HUES64 (cell line): ENCODE measurements around the gene ARHGAP26.

Experiments
- H3K27ac ChIP-seq: 2 replicates; pipeline ENCODE4 v1.7.0; 2013; ENCODE audit warnings: low read depth, low read length, inconsistent platforms
- H3K27me3 ChIP-seq: 2 replicates; pipeline ENCODE4 v1.6.1; 2013; ENCODE audit warnings: mild to moderate bottlenecking, low read length; ENCODE audit not compliant: insufficient read depth
- H3K36me3 ChIP-seq: 2 replicates; pipeline ENCODE4 v1.6.1; 2013; ENCODE audit warnings: mild to moderate bottlenecking, low read length; ENCODE audit not compliant: insufficient read depth
- H3K4me1 ChIP-seq: 2 replicates; pipeline ENCODE4 v1.6.1; 2013; ENCODE audit warnings: mild to moderate bottlenecking, low read length, moderate library complexity; ENCODE audit not compliant: insufficient read depth
- H3K4me3 ChIP-seq: 2 replicates; pipeline ENCODE4 v1.5.1; 2013; ENCODE audit warnings: mild to moderate bottlenecking, low read length, moderate library complexity
- H3K9ac ChIP-seq: 2 replicates; pipeline ENCODE4 v1.6.1; 2013; ENCODE audit warnings: mild to moderate bottlenecking, low read depth, low read length
- H3K9me3 ChIP-seq: 2 replicates; pipeline ENCODE4 v1.6.1; 2013; ENCODE audit warnings: low read depth, low read length; ENCODE audit not compliant: insufficient read depth
- WGBS: fragments of 150-250, 120-280 bp; methylation state at CpG from one replicate; pipeline ENCODE4 v1.1.7; 2013; ENCODE audit warnings: missing lambda C conversion rate; 5-methylcytosine and 5-hydroxymethylcytosine counted together

ARHGAP26 gene

GRCh38 chr5:142845402-142845921 is 75.3 kb downstream of the ARHGAP26 start:
- Histone ChIP-seq H3K9ac (no peak overlapping the region), H3K36me3 (no peaks in the 10 kb centered on the region), H3K27ac (no peak overlapping the region), H3K4me1 (peaks cover 23% of the 10 kb centered on the region), H3K27me3 (no peaks in the 10 kb centered on the region), H3K4me3 (no peak overlapping the region), H3K9me3 (no peaks in the 10 kb centered on the region)
- WGBS: 68% methylated on average over 4 of the region's 4 CpGs

DNA sequence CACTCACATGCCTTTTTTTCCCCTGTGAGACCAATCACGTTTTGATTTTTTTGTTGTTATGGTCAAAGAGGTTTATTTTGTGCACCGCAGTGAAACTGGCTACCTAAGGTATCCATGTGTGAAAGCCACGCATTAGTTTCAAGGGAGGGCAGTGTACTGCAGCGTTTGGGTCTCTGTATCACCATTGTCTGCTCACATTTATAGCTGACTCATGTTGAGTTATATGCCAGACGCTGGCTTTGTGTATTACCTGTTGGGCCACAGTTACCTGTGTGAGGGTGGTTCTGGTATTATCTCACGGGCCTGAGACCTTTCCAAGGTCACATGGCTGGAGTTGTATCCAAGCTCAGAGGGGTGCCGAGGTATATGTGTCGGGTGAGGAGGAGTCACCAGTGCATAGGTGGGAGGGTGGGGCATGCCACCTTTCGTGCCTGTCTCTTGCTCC is 75.8 kb downstream of the ARHGAP26 start:
- H3K9ac ChIP-seq: no peak overlapping the region
- no peaks in the 10 kb centered on the region for H3K9me3 ChIP-seq
- H3K27me3 ChIP-seq: no peaks in the 10 kb centered on the region
- no peak overlapping the region for H3K4me3 ChIP-seq
- H3K36me3 ChIP-seq: no peaks in the 10 kb centered on the region
- no peak overlapping the region; the same call in 1 of the 2 replicates for H3K27ac ChIP-seq
- H3K4me1 ChIP-seq: peaks cover 23% of the 10 kb centered on the region
- WGBS: 81% methylated on average over 9 of the region's 9 CpGs

- Histone ChIP-seq H3K36me3 (no peaks in the 10 kb centered on the region), H3K27me3 (no peaks in the 10 kb centered on the region), H3K9me3 (no peaks in the 10 kb centered on the region), H3K9ac (no peak overlapping the region), H3K4me3 (no peak overlapping the region), H3K4me1 (peaks cover 23% of the 10 kb centered on the region), H3K27ac (no peak overlapping the region; the same call in 1 of the 2 replicates)
Observed at GRCh38 chr5:142846406-142846805, 76.2 kb downstream of the ARHGAP26 start.

DNA sequence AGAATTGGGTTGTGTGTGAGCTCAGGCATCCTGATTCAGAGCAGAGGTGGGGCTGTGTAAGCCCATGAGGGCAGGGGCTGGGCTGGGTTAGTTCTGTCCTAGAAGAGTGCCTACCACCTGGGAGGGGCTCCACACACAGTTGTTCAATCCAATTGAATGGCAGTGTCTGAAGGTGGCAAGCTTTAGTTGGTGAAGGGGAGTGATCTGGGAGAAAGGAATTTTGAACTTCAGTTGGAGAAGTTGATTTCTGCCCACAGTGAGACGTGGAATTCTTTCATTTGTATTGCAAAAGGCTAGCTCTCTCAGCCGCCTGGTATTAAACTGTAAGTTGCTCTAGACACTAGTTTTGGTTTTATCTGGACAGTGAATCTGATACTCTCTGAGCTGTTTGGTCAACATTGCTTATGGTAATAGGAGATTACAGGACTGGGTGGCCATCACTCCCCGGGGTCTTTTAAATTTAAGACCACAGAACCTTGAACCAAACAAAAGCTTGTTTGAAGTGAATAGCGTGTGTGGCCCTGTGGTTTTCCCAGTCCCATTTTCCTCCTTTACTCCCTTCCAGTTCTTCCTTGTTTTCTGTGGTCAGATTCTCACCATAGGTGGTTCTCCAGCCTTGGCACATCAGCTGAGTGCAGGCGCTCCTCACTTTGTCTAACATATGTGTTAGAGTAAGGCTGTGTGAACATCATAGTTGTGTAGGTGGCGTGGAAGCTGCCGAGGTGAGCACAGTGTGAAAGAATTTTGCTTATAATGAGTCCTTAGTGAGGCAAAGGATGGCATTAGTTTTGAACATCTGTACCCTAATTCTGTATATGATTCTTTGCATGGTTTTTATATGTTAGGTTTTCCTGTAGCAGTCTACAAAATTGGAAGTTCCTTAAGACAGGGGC is 78.0 kb downstream of the ARHGAP26 start:
- no peak overlapping the region for H3K27ac ChIP-seq
- H3K4me3 ChIP-seq: no peak overlapping the region
- 84% methylated on average over 7 of the region's 7 CpGs for WGBS
- H3K9ac ChIP-seq: no peak overlapping the region
- H3K27me3 ChIP-seq: no peaks in the 10 kb centered on the region
- H3K9me3 ChIP-seq: no peaks in the 10 kb centered on the region
- peaks cover 33% of the 10 kb centered on the region for H3K4me1 ChIP-seq
- no peaks in the 10 kb centered on the region for H3K36me3 ChIP-seq

DNA sequence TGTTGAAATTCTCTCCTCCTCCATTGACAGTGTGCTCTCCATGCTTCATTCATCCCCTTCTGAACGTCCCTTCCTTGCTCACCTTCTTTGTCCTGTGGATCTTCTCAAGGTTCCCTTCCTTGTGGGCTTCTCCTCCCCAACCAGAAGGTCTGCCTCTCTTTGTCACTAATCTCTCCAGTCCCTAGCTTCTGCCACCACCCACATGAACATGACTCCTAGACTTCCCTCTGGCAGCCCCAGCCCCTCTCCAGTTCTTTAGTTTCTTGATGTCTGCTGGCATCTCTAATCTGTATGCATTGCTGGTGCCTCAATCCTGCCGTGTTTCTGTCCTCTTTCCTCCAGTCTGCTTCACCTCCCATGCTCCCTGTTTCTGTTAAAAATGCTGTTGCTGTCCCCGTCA is 79.3 kb downstream of the ARHGAP26 start:
- no peak overlapping the region for H3K4me3 ChIP-seq
- peaks cover 33% of the 10 kb centered on the region for H3K4me1 ChIP-seq
- no peak overlapping the region for H3K27ac ChIP-seq
- 71% methylated on average over 3 of the region's 3 CpGs for WGBS
- H3K9me3 ChIP-seq: no peaks in the 10 kb centered on the region
- H3K9ac ChIP-seq: no peak overlapping the region
- H3K27me3 ChIP-seq: no peaks in the 10 kb centered on the region
- no peaks in the 10 kb centered on the region for H3K36me3 ChIP-seq

DNA sequence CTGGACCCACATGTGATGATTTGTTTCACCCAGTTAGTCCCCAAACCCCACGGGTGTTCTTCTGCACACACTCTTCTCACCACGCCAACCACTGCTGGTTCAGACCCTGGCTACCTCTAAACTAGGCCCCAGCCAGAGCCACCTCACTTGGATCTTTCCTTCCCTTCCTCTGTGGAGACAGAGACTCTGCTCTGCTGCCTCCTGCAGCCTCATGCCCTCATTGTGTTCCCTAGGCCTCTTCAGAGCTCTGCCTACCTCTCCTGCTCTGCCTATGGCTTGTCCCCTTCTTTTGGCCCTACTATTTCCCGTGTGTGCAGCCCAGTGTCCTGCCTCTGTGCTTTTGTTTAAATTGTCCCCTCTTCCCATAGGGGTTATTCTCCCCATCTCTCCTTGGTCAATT is 79.7 kb downstream of the ARHGAP26 start:
- 84% methylated on average over 3 of the region's 3 CpGs for WGBS

GRCh38 chr5:142851731-142852130 is 81.6 kb downstream of the ARHGAP26 start:
- no peaks in the 10 kb centered on the region for H3K36me3 ChIP-seq
- 91% methylated on average over 4 of the region's 4 CpGs for WGBS

More for the DNA sequence above, 79.7 kb downstream of the ARHGAP26 start:
- H3K4me1 ChIP-seq: peaks cover 33% of the 10 kb centered on the region
- no peak overlapping the region for H3K4me3 ChIP-seq
- no peaks in the 10 kb centered on the region for H3K27me3 ChIP-seq
- H3K36me3 ChIP-seq: no peaks in the 10 kb centered on the region
- no peak overlapping the region for H3K9ac ChIP-seq
- no peaks in the 10 kb centered on the region for H3K9me3 ChIP-seq
- no peak overlapping the region for H3K27ac ChIP-seq

GRCh38 chr5:142852416-142853198 is 82.4 kb downstream of the ARHGAP26 start:
- Histone ChIP-seq H3K27me3 (no peaks in the 10 kb centered on the region), H3K36me3 (no peaks in the 10 kb centered on the region), H3K9ac (no peak overlapping the region), H3K27ac (no peak overlapping the region), H3K9me3 (no peaks in the 10 kb centered on the region), H3K4me3 (no peak overlapping the region), H3K4me1 (peaks cover 37% of the 10 kb centered on the region)
- WGBS: 89% methylated on average over 8 of the region's 8 CpGs

More at GRCh38 chr5:142851731-142852130, 81.6 kb downstream of the ARHGAP26 start:
- H3K27ac ChIP-seq: no peak overlapping the region
- peaks cover 30% of the 10 kb centered on the region for H3K4me1 ChIP-seq
- no peak overlapping the region for H3K9ac ChIP-seq
- no peaks in the 10 kb centered on the region for H3K9me3 ChIP-seq
- no peak overlapping the region for H3K4me3 ChIP-seq
- no peaks in the 10 kb centered on the region for H3K27me3 ChIP-seq

- H3K4me1 ChIP-seq: peaks cover 31% of the 10 kb centered on the region
- H3K27ac ChIP-seq: no peak overlapping the region
- no peak overlapping the region for H3K9ac ChIP-seq
- WGBS: 91% methylated on average over 4 of the region's 4 CpGs
- H3K36me3 ChIP-seq: no peaks in the 10 kb centered on the region
- no peak overlapping the region for H3K4me3 ChIP-seq
- H3K9me3 ChIP-seq: no peaks in the 10 kb centered on the region
- no peaks in the 10 kb centered on the region for H3K27me3 ChIP-seq
Observed at GRCh38 chr5:142853682-142854081, 83.5 kb downstream of the ARHGAP26 start.

- H3K4me3 ChIP-seq: no peak overlapping the region
- H3K4me1 ChIP-seq: peaks cover 23% of the 10 kb centered on the region
- no peak overlapping the region for H3K9ac ChIP-seq
- WGBS: 93% methylated on average over 5 of the region's 6 CpGs
- no peaks in the 10 kb centered on the region for H3K36me3 ChIP-seq
- no peaks in the 10 kb centered on the region for H3K27me3 ChIP-seq
- H3K9me3 ChIP-seq: no peaks in the 10 kb centered on the region
- H3K27ac ChIP-seq: no peak overlapping the region
Observed at GRCh38 chr5:142856269-142856782, 86.1 kb downstream of the ARHGAP26 start.

GRCh38 chr5:142857405-142857804 is 87.2 kb downstream of the ARHGAP26 start:
- Histone ChIP-seq H3K27me3 (no peaks in the 10 kb centered on the region), H3K4me3 (no peak overlapping the region), H3K9me3 (no peaks in the 10 kb centered on the region), H3K9ac (no peak overlapping the region), H3K36me3 (no peaks in the 10 kb centered on the region), H3K4me1 (peaks cover 23% of the 10 kb centered on the region), H3K27ac (no peak overlapping the region)
- WGBS: 78% methylated on average over 4 of the region's 4 CpGs
